H9 (cell line): ENCODE results near the gene ACTL9. TPM values are rescaled to one million over a fixed set of nuclear protein-coding genes. Genes with fewer than 3 reads are reported as not detected.

ENCODE experiments used
- DNase-seq: peaks from one replicate; pipeline ENCODE4 v3.0.0-alpha.2; 2017
- H2AFZ ChIP-seq: one replicate; pipeline ENCODE4 v1.6.1; 2013; ENCODE audit warnings: mild to moderate bottlenecking, low read length, control low read depth, moderate library complexity
- H2AK5ac ChIP-seq: 2 replicates; pipeline ENCODE4 v1.6.1; 2013; ENCODE audit warnings: low read length, control low read depth, mixed read lengths; ENCODE audit not compliant: insufficient read length
- H2BK120ac ChIP-seq: one replicate; pipeline ENCODE4 v1.6.1; 2013; ENCODE audit warnings: low read depth, mild to moderate bottlenecking, low read length, control low read depth, inconsistent platforms; ENCODE audit not compliant: poor library complexity, severe bottlenecking
- H2BK12ac ChIP-seq: 2 replicates; pipeline ENCODE4 v1.6.1; 2013; ENCODE audit warnings: low read length, control low read depth, mixed read lengths, low read depth; ENCODE audit not compliant: insufficient read length
- H2BK15ac ChIP-seq: 2 replicates; pipeline ENCODE4 v1.6.1; 2013; ENCODE audit warnings: low read depth, low read length, control low read depth
- H2BK20ac ChIP-seq: one replicate; pipeline ENCODE4 v1.6.1; 2013; ENCODE audit warnings: low read depth, mild to moderate bottlenecking, low read length, control low read depth, inconsistent platforms; ENCODE audit not compliant: poor library complexity, severe bottlenecking
- H2BK5ac ChIP-seq: 2 replicates; pipeline ENCODE4 v1.6.1; 2013; ENCODE audit warnings: low read length, control low read depth, mixed read lengths; ENCODE audit not compliant: insufficient read length
- H3K14ac ChIP-seq: 2 replicates; pipeline ENCODE4 v1.6.1; 2013; ENCODE audit warnings: low read length, control low read depth; ENCODE audit not compliant: insufficient read depth
- H3K18ac ChIP-seq: 2 replicates; pipeline ENCODE4 v1.6.1; 2013; ENCODE audit warnings: low read depth, mild to moderate bottlenecking, mixed read lengths, low read length, control low read depth; ENCODE audit not compliant: insufficient read length
- H3K23ac ChIP-seq: 2 replicates; pipeline ENCODE4 v1.6.1; 2013; ENCODE audit warnings: low read length, control low read depth, mixed read lengths, low read depth; ENCODE audit not compliant: insufficient read length
- H3K23me2 ChIP-seq: 2 replicates; pipeline ENCODE4 v1.6.1; 2013; ENCODE audit warnings: low read depth, mild to moderate bottlenecking, mixed read lengths, low read length, control low read depth; ENCODE audit not compliant: insufficient read length, poor library complexity, severe bottlenecking
- H3K27ac ChIP-seq: 2 replicates; pipeline ENCODE4 v1.5.1; 2013; ENCODE audit warnings: low read length, control low read depth, mixed read lengths, low read depth; ENCODE audit not compliant: insufficient read length
- H3K27me3 ChIP-seq: 2 replicates; pipeline ENCODE4 v1.6.1; 2013; ENCODE audit warnings: low read length, control low read depth, inconsistent platforms; ENCODE audit not compliant: insufficient read depth
- H3K4ac ChIP-seq: 2 replicates; pipeline ENCODE4 v1.6.1; 2013; ENCODE audit warnings: low read depth, mild to moderate bottlenecking, control low read depth, inconsistent platforms, low read length, moderate library complexity
- H3K4me1 ChIP-seq: 2 replicates; pipeline ENCODE4 v1.6.1; 2013; ENCODE audit warnings: low read length, control low read depth, inconsistent platforms; ENCODE audit not compliant: insufficient read depth
- H3K4me2 ChIP-seq: 2 replicates; pipeline ENCODE4 v1.6.1; 2013; ENCODE audit warnings: low read length, control low read depth, mixed read lengths; ENCODE audit not compliant: insufficient read length, insufficient read depth
- H3K56ac ChIP-seq: 2 replicates; pipeline ENCODE4 v1.6.1; 2013; ENCODE audit warnings: low read depth, mild to moderate bottlenecking, mixed read lengths, low read length, control low read depth; ENCODE audit not compliant: insufficient read length
- H3K79me1 ChIP-seq: 2 replicates; pipeline ENCODE4 v1.6.1; 2013; ENCODE audit warnings: low read depth, mild to moderate bottlenecking, moderate library complexity, low read length, control low read depth, inconsistent platforms; ENCODE audit not compliant: insufficient read depth, poor library complexity, severe bottlenecking
- H3K79me2 ChIP-seq: 2 replicates; pipeline ENCODE4 v1.6.1; 2013; ENCODE audit warnings: low read length, control low read depth, inconsistent platforms; ENCODE audit not compliant: insufficient read depth
- H3K9ac ChIP-seq: 2 replicates; pipeline ENCODE4 v1.6.1; 2013; ENCODE audit warnings: low read length, control low read depth, mixed read lengths; ENCODE audit not compliant: insufficient read length; ENCODE audit errors: extremely low read depth
- H3K9me3 ChIP-seq: one replicate; pipeline ENCODE4 v1.6.1; 2013; ENCODE audit warnings: low read depth, low read length, inconsistent platforms; ENCODE audit not compliant: control insufficient read depth
- H3T11ph ChIP-seq: one replicate; pipeline ENCODE4 v1.6.1; 2013; ENCODE audit warnings: mild to moderate bottlenecking, low read length, control low read depth, inconsistent platforms
- H4K20me1 ChIP-seq: one replicate; pipeline ENCODE4 v1.6.1; 2013; ENCODE audit not compliant: control insufficient read depth, insufficient read length, insufficient read depth
- H4K5ac ChIP-seq: 2 replicates; pipeline ENCODE4 v1.6.1; 2013; ENCODE audit warnings: low read depth, mild to moderate bottlenecking, mixed read lengths, low read length, control low read depth; ENCODE audit not compliant: insufficient read length
- H4K8ac ChIP-seq: replicated peaks from 2 replicates; pipeline ENCODE4 v1.6.1; 2013; ENCODE audit warnings: low read length, control low read depth, mixed read lengths, low read depth; ENCODE audit not compliant: insufficient read length
- H4K91ac ChIP-seq: 2 replicates; pipeline ENCODE4 v1.6.1; 2013; ENCODE audit warnings: low read depth, mild to moderate bottlenecking, moderate library complexity, mixed read lengths, low read length, control low read depth; ENCODE audit not compliant: insufficient read length
- H3K27ac Mint-ChIP-seq, 3 experiments: 2 replicates in 2 of 3; 3 replicates in 1 of 3; pipeline ENCODE4 v1.8.0; 2020 to 2021; ENCODE audit warnings: mixed read lengths in 3 of 3, mild to moderate bottlenecking in 1 of 3, moderate library complexity in 1 of 3
- H3K27me3 Mint-ChIP-seq: 2 replicates; pipeline ENCODE4 v1.8.0; 2021; ENCODE audit warnings: low read depth, mild to moderate bottlenecking, moderate library complexity, mixed read lengths
- H3K36me3 Mint-ChIP-seq, 3 experiments: 2 replicates in 2 of 3; 3 replicates in 1 of 3; pipeline ENCODE4 v1.8.0; 2020 to 2021; ENCODE audit warnings: low read depth in 3 of 3, mixed read lengths in 3 of 3; ENCODE audit not compliant: insufficient read depth in 1 of 3
- H3K4me1 Mint-ChIP-seq, 2 experiments: 2 replicates each; pipeline ENCODE4 v1.8.0; 2020; ENCODE audit warnings: mixed read lengths in 2 of 2
- H3K4me3 Mint-ChIP-seq, 2 experiments: 2 replicates in 1 of 2; 3 replicates in 1 of 2; pipeline ENCODE4 v1.8.0; 2020 to 2021; ENCODE audit warnings: mild to moderate bottlenecking in 2 of 2, mixed read lengths in 2 of 2, moderate library complexity in 1 of 2
- H3K9me3 Mint-ChIP-seq, 2 experiments: 2 replicates in 1 of 2; 3 replicates in 1 of 2; pipeline ENCODE4 v1.8.0; 2020; ENCODE audit warnings: mild to moderate bottlenecking in 2 of 2, mixed read lengths in 2 of 2, moderate library complexity in 1 of 2
- CTCF ChIP-seq: fragments of 200-600 bp; sonication (generic); conservative IDR thresholded peaks from 3 replicates; pipeline ENCODE4 v1.8.0; 2021; ENCODE audit warnings: antibody characterized with exemption, mild to moderate bottlenecking
- WGBS: extraction: QIAGEN DNeasy Blood & Tissue Kit; methylation state at CpG from one replicate; pipeline ENCODE4 v1.1.7; 2013; ENCODE audit warnings: missing lambda C conversion rate, low lambda C conversion rate, mixed read lengths; ENCODE audit not compliant: insufficient read length; ENCODE audit errors: extremely low coverage; 5-methylcytosine and 5-hydroxymethylcytosine counted together
- total RNA-seq: library from RNA; stranded (reverse); gene quantifications from 2 replicates; pipeline ENCODE4 v1.2.1, GENCODE V29; 2021

The ACTL9 gene
- total RNA-seq, 1 experiment from 2014 or later: not detected

- H3K9me3 ChIP-seq: no peaks in the 10 kb centered on the region
- no peaks in the 10 kb centered on the region for H3K4me1 ChIP-seq
- H3K4me2 ChIP-seq: no peak overlapping the region
- H3K4ac ChIP-seq: no peak overlapping the region
- WGBS: no CpG with 5 or more reads among the region's 12 CpGs
- no peak overlapping the region for H4K5ac ChIP-seq
- no peak overlapping the region for H2BK5ac ChIP-seq
- Mint-ChIP-seq H3K27ac (no peak overlapping the region; a peak in 1 of 7 replicates), H3K4me3 (no peak overlapping the region), H3K36me3 (no peaks in the 10 kb centered on the region; a peak in 1 of 7 replicates), H3K9me3 (no peaks in the 10 kb centered on the region), H3K4me1 (peaks cover 2 to 15% of the 10 kb centered on the region in 2 experiments), H3K27me3 (peaks cover 17% of the 10 kb centered on the region)
- H3K27me3 ChIP-seq: no peaks in the 10 kb centered on the region
- TF ChIP-seq CTCF: no peak
- H3K14ac ChIP-seq: no peak overlapping the region
- H3K79me1 ChIP-seq: no peaks in the 10 kb centered on the region
- no peak overlapping the region for H3K9ac ChIP-seq
- no peak overlapping the region for H2AK5ac ChIP-seq
- H3T11ph ChIP-seq: no peak overlapping the region
- H3K27ac ChIP-seq: no peak overlapping the region
- no peak overlapping the region for H2BK15ac ChIP-seq
- no peak overlapping the region for H3K18ac ChIP-seq
- no peak overlapping the region for H2BK12ac ChIP-seq
- H2AFZ ChIP-seq: no peak overlapping the region
- DNase-seq: no peak
- no peaks in the 10 kb centered on the region for H3K79me2 ChIP-seq
- no peak overlapping the region for H4K91ac ChIP-seq
- H4K20me1 ChIP-seq: no peaks in the 10 kb centered on the region
- H4K8ac ChIP-seq: no peak overlapping the region
- H3K56ac ChIP-seq: no peak overlapping the region
- H2BK120ac ChIP-seq: no peak overlapping the region
- H2BK20ac ChIP-seq: no peak overlapping the region
- H3K23ac ChIP-seq: no peak overlapping the region
- no peaks in the 10 kb centered on the region for H3K23me2 ChIP-seq
Observed at GRCh38 chr19:8655340-8655709, 43.3 kb downstream of the ACTL9 start.
